ENCODE data around the gene IFI35.

The IFI35 gene

GRCh38 chr17:43016216-43016615, 9.6 kb downstream of the IFI35 start (continued):
- TF ChIP-seq ZBTB21 (tag by site-specific recombination; IDR thresholded peaks at IDR 0.05) = no peak
- no peak for TF ChIP-seq ZNF114 (tag by site-specific recombination; IDR thresholded peaks at IDR 0.05)
- no peak for TF ChIP-seq ZNF529 (tag by site-specific recombination; IDR thresholded peaks at IDR 0.05; ENCODE audit: insufficient replicate concordance)
- TF ChIP-seq ZNF148 (tag by site-specific recombination; IDR thresholded peaks at IDR 0.05; ENCODE audit: borderline replicate concordance) = no peak

DNA sequence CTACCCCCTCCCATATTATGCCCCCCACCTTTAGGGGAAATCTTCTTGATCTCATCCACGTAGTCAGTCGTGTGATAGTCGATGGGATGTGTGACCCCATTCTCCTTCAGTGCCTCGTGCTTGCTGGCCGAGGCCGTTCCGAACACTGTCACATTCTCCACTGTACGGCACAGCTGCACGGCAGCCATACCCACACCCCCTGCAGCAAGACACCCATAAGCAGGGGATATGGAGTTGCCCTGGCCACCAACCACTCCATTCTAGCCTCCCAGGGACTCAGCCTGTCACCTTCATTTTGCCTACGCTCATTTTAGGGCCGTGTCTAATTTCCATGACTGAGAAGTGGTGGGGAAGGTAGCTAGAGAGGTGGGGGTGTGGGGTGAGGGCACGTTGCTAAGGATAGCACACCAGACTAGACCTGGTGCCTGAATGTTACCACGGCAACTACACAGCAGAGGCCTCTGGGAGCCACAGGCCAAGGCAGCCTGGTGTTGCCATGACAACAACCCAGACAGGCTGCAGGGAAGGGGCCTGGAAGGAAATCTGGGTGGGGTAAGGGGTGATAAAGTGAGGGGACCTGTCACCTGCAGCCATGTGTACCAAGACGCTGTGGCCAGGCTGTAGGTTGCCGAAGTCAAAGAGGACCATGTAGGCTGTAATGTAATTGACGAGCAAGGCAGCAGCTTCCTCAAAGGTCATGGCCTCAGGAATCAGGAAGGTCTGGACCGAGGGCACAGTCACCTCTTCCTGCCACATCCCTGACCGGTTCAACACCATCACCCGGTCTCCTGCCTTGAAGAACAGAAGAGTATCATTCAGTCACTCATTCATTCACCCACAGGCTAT, 11.6 kb downstream of the IFI35 start:
- peaks cover 12% of the 10 kb centered on the region for H3K4me1 ChIP-seq (ENCODE audit: control insufficient read depth, insufficient read depth, low read length)
- no peaks in the 10 kb centered on the region for H3K9me3 ChIP-seq (ENCODE audit: control insufficient read depth, insufficient read depth, low read depth, low read length)
- peak; percentile 44; the same call in 1 of the 2 replicates for TF ChIP-seq MYNN (tag by site-specific recombination; IDR thresholded peaks at IDR 0.05; ENCODE audit: borderline replicate concordance)
- peak; percentile 72 for TF ChIP-seq ZNF341 (tag by site-specific recombination; IDR thresholded peaks at IDR 0.05; ENCODE audit: low read depth)
- TF ChIP-seq ZNF155 (tag by site-specific recombination; IDR thresholded peaks at IDR 0.05) = no peak
- 0 out of 2 replicates have a peak, but pooled peaks have one; percentile 45 for TF ChIP-seq ZNF24 (tag by site-specific recombination; IDR thresholded peaks at IDR 0.05)
- TF ChIP-seq ZNF555 (tag by site-specific recombination; conservative IDR thresholded peaks at IDR 0.05) = no peak
- TF ChIP-seq ZBTB48 (tag by site-specific recombination; IDR thresholded peaks at IDR 0.05) = peak; percentile 81
- no peak for TF ChIP-seq WT1 (tag by site-specific recombination; IDR thresholded peaks at IDR 0.05)
- no peak for TF ChIP-seq GLI2 (tag by site-specific recombination; IDR thresholded peaks at IDR 0.05; ENCODE audit: borderline replicate concordance, low read depth)
- TF ChIP-seq ZNF76 (tag by site-specific recombination; IDR thresholded peaks at IDR 0.05; ENCODE audit: borderline replicate concordance, low read depth) = peak; percentile 33; the same call in 1 of the 2 replicates
- no peak overlapping the region for H3K27ac ChIP-seq (ENCODE audit: extremely low read depth, low read depth, low read length)
- CTCF ChIA-PET = interaction anchor here (1.0 to 1.1 kb wide), 2 partner anchors 20 to 465 kb away, joined by 3 to 4 read pairs; partner anchors contain the start of genes DHX8 and RPL27
- POLR2A ChIA-PET = interaction anchor here (1.6 kb wide), 1 partner anchor 20 kb away, joined by 7 read pairs; the partner anchor contains the start of gene RPL27
- no peak overlapping the region for H3K4me3 ChIP-seq (ENCODE audit: low read depth, low read length)
- H3K36me3 ChIP-seq (ENCODE audit: control insufficient read depth in 2 of 2, insufficient read depth in 1 of 2, low read length in 2 of 2) = peaks cover 0 to 49% of the 10 kb centered on the region in 2 experiments; a peak in 2 of 3 replicates

- Histone ChIP-seq H3K36me3 (ENCODE audit: control insufficient read depth in 2 of 2, insufficient read depth in 1 of 2, low read length in 2 of 2) (peaks cover 0 to 44% of the 10 kb centered on the region in 2 experiments; a peak in 2 of 3 replicates), H3K4me1 (ENCODE audit: control insufficient read depth, insufficient read depth, low read length) (peaks cover 12% of the 10 kb centered on the region), H3K9me3 (ENCODE audit: control insufficient read depth, insufficient read depth, low read depth, low read length) (no peaks in the 10 kb centered on the region), H3K4me3 (ENCODE audit: low read depth, low read length) (no peak overlapping the region), H3K27ac (ENCODE audit: extremely low read depth, low read depth, low read length) (no peak overlapping the region)
- CTCF ChIA-PET = interaction anchor here (1.0 to 1.1 kb wide), 2 partner anchors 21 to 464 kb away, joined by 3 to 4 read pairs; partner anchors contain the start of genes DHX8 and RPL27
- POLR2A ChIA-PET = interaction anchor here (0.6 to 1.6 kb wide), 3 partner anchors 8 to 21 kb away, joined by 3 to 7 read pairs (median 3); partner anchors contain the start of gene RPL27
- TF ChIP-seq ZNF423 (tag by site-specific recombination; IDR thresholded peaks at IDR 0.05) (no peak), OVOL3 (tag by site-specific recombination; IDR thresholded peaks at IDR 0.05) (no peak), ZBTB49 (tag by site-specific recombination; IDR thresholded peaks at IDR 0.05; ENCODE audit: low read depth) (no peak), ZNF514 (tag by site-specific recombination; IDR thresholded peaks at IDR 0.05) (no peak), ZNF221 (tag by site-specific recombination; IDR thresholded peaks at IDR 0.05; ENCODE audit: borderline replicate concordance) (no peak), MYNN (tag by site-specific recombination; IDR thresholded peaks at IDR 0.05; ENCODE audit: borderline replicate concordance) (no peak), PATZ1 (tag by site-specific recombination; IDR thresholded peaks at IDR 0.05) (no peak), YY2 (tag by site-specific recombination; IDR thresholded peaks at IDR 0.05) (no peak)
- TF ChIP-seq, protein P1, sequence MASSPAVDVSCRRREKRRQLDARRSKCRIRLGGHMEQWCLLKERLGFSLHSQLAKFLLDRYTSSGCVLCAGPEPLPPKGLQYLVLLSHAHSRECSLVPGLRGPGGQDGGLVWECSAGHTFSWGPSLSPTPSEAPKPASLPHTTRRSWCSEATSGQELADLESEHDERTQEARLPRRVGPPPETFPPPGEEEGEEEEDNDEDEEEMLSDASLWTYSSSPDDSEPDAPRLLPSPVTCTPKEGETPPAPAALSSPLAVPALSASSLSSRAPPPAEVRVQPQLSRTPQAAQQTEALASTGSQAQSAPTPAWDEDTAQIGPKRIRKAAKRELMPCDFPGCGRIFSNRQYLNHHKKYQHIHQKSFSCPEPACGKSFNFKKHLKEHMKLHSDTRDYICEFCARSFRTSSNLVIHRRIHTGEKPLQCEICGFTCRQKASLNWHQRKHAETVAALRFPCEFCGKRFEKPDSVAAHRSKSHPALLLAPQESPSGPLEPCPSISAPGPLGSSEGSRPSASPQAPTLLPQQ (tag by site-specific recombination; IDR thresholded peaks at IDR 0.05) = no peak
- TF ChIP-seq, protein P2, sequence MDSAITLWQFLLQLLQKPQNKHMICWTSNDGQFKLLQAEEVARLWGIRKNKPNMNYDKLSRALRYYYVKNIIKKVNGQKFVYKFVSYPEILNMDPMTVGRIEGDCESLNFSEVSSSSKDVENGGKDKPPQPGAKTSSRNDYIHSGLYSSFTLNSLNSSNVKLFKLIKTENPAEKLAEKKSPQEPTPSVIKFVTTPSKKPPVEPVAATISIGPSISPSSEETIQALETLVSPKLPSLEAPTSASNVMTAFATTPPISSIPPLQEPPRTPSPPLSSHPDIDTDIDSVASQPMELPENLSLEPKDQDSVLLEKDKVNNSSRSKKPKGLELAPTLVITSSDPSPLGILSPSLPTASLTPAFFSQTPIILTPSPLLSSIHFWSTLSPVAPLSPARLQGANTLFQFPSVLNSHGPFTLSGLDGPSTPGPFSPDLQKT (IDR thresholded peaks at IDR 0.05; ENCODE audit: borderline replicate concordance, low read depth, low read length) = no peak
These were observed 12.3 kb downstream of the IFI35 start for GRCh38 chr17:43018932-43019331.

Measured in HEK293 (cell line).